NT2/D1 (cell line): Measurements from ENCODE around the gene MAGI2.

Experiments
- DNase-seq: peaks from one replicate; pipeline ENCODE4 v3.0.0-alpha.2; 2011; ENCODE audit warnings: low read depth, low spot score
- H3K27me3 ChIP-seq: 2 replicates; pipeline ENCODE4 v1.6.0; 2011; ENCODE audit warnings: mild to moderate bottlenecking; ENCODE audit not compliant: insufficient read length, insufficient read depth
- H3K36me3 ChIP-seq: 2 replicates; pipeline ENCODE4 v1.6.1; 2011; ENCODE audit warnings: mild to moderate bottlenecking, low read length, mixed read lengths; ENCODE audit not compliant: insufficient read depth, insufficient read length
- H3K4me1 ChIP-seq: 2 replicates; pipeline ENCODE4 v1.5.1; 2011; ENCODE audit not compliant: insufficient read depth, insufficient read length
- H3K4me3 ChIP-seq: 2 replicates; pipeline ENCODE4 v1.5.1; 2011; ENCODE audit warnings: low read depth; ENCODE audit not compliant: insufficient read length
- H3K9ac ChIP-seq: 2 replicates; pipeline ENCODE4 v1.6.0; 2011; ENCODE audit warnings: low read depth; ENCODE audit not compliant: insufficient read length
- H3K9me3 ChIP-seq: 2 replicates; pipeline ENCODE4 v1.5.1; 2011; ENCODE audit warnings: mild to moderate bottlenecking, low read length; ENCODE audit not compliant: insufficient read depth
- SUZ12 ChIP-seq: IDR thresholded peaks from 2 replicates; pipeline ENCODE4 v1.6.1; 2011; ENCODE audit not compliant: insufficient read length, insufficient read depth; ENCODE audit errors: extremely low read depth
- YY1 ChIP-seq: IDR thresholded peaks from 2 replicates; pipeline ENCODE4 v1.6.1; 2011; ENCODE audit not compliant: insufficient read length, insufficient read depth
- ZNF274 ChIP-seq: IDR thresholded peaks from 2 replicates; pipeline ENCODE4 v1.6.1; 2011; ENCODE audit warnings: mild to moderate bottlenecking, low read depth, low read length

MAGI2 gene

DNA sequence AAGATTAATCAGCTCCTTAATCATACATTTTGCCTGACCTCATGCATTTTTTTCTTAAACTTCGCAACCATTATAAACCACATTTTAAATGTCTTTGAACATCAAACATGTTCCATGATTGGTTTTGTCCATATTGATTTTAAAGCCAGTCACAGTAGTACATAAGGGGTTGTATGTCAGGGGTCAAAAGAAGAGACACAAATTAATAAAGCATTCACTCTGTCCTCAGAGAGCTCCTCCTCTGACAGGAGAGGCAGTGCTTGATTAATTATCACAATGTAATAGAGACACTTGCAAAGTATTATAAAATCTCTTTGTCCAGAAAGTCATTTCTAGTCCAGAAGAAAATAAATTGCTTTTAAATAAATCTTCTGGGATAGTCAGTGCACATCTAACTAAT, 195.5 kb downstream of the MAGI2 start:
- H3K9ac ChIP-seq: no peak overlapping the region
- DNase-seq: no peak
- H3K27me3 ChIP-seq: no peaks in the 10 kb centered on the region
- H3K36me3 ChIP-seq: no peaks in the 10 kb centered on the region
- no peak for TF ChIP-seq YY1
- no peak for TF ChIP-seq SUZ12
- TF ChIP-seq ZNF274: no peak
- no peaks in the 10 kb centered on the region for H3K4me1 ChIP-seq
- H3K4me3 ChIP-seq: no peak overlapping the region
- no peaks in the 10 kb centered on the region for H3K9me3 ChIP-seq

DNA sequence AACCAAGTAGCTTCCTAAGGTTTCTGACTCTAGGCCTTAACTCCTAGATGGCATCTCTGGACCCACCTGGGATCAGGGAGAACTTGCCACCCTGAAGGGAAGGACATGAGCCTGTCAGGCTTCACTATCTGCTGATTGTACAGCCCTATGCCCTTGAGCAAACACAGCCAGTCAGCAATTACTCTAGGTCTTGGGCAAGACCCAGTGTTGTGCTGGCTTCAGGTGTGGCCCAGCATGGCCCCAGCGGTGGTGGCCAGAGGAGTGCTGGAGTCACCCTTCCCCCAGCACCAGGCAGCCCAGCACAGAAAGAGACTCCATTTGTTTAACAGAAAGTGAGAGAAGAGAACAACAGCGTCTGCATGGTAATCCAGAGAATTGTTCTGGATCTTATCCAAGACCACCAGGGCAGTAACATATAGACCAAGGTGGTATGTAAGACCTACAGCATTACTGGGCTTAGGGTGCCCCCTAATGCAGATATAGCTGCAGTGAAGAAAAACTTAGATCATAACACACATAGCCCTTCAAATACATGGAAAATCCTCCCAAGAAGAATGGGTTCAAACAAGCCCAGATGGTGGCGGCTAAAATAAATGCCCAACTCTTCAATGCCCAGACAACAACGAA, 207.7 kb downstream of the MAGI2 start:
- no peak for DNase-seq
- Histone ChIP-seq H3K36me3 (no peaks in the 10 kb centered on the region), H3K9me3 (no peaks in the 10 kb centered on the region), H3K9ac (no peak overlapping the region), H3K4me1 (no peaks in the 10 kb centered on the region), H3K4me3 (no peak overlapping the region), H3K27me3 (no peaks in the 10 kb centered on the region)
- TF ChIP-seq SUZ12: no peak
- TF ChIP-seq YY1: no peak
- no peak for TF ChIP-seq ZNF274

DNA sequence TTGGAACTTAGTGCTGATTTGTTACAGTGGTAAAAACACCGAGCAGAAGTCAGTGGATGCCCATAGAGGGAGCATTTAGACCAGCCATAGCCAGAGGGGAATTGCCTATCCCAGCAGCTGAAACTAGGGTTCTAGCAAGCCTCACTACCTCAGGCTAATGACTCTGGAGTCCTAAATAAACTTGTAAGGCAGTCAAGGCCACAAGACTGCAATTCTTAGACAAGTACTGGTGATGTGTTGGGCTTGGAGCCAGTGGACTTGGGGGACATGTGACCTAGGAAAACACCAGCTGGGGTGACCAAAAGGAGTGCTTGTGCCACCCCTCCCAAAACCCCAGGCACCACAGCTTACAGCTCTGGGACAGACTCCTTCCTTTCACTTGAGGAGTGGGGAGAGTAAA, 209.0 kb downstream of the MAGI2 start:
- Histone ChIP-seq H3K4me1 (peaks cover 2% of the 10 kb centered on the region), H3K4me3 (no peak overlapping the region), H3K9me3 (no peaks in the 10 kb centered on the region), H3K27me3 (no peaks in the 10 kb centered on the region), H3K9ac (no peak overlapping the region), H3K36me3 (no peaks in the 10 kb centered on the region)
- no peak for DNase-seq
- TF ChIP-seq ZNF274 (no peak), YY1 (no peak), SUZ12 (no peak)

DNA sequence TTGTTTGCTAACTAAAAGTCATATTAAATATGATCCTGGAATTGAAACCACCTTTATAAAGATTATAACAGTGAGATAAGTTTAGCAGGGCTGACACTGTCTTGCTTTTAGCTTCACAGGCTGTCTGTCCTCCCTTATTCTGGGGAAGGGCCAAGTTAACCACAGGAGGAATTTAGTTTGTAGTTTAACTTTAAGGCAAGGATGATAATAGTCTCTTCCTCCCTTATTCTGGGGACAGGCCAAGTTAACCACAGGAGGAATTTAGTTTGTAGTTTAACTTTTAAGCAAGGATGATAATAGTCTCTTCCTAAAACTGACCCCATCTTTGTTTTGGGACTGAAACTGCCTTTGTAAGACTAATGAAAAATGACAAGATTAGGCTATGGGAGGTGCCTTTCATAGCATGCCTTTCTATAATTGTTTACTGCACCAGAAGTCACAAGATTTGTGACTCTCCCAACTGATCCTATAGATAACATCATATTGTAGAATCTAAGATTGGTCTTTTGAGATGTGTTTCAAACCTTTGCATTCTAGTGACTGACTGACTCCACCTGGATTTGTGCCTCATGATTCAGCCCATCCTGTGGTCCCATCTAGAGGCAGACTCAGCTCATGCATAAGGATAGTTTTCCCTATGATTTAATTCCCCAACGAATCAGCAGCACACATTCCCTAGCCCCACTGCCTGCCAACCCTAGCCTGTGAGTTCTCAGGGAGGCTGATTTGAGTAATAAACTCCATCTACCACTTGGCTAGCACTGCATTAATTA, 212.0 kb downstream of the MAGI2 start:
- no peak for DNase-seq
- Histone ChIP-seq H3K4me1 (peaks cover 2% of the 10 kb centered on the region), H3K9ac (no peak overlapping the region), H3K27me3 (no peaks in the 10 kb centered on the region), H3K4me3 (no peak overlapping the region), H3K36me3 (no peaks in the 10 kb centered on the region), H3K9me3 (peaks cover 4% of the 10 kb centered on the region; the same call in 1 of the 2 replicates)
- no peak for TF ChIP-seq SUZ12

DNA sequence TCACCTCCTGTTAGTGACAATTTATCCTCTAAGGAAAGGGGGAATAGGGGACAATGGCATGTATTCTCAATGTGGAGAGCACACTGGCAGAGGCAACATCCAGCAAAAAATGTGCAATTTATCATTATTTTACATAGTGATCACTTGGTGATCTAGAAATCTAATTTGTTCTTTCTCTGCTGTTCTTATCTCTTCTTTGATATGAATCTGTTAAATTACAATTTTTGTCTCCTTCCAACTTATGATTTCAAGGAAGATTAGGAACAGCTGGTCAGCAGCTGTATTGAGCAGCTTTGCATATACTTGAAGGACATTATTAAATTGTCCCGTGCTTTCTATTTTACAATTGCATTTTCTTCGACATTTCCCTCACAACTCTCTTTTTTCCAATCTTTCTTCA, 213.1 kb downstream of the MAGI2 start:
- TF ChIP-seq ZNF274: no peak
- no peak for TF ChIP-seq SUZ12
- no peak overlapping the region for H3K4me3 ChIP-seq
- H3K9ac ChIP-seq: no peak overlapping the region
- H3K4me1 ChIP-seq: peaks cover 2% of the 10 kb centered on the region
- DNase-seq: no peak
- H3K9me3 ChIP-seq: peaks cover 9% of the 10 kb centered on the region; the same call in 1 of the 2 replicates
- no peaks in the 10 kb centered on the region for H3K36me3 ChIP-seq
- H3K27me3 ChIP-seq: no peaks in the 10 kb centered on the region

DNA sequence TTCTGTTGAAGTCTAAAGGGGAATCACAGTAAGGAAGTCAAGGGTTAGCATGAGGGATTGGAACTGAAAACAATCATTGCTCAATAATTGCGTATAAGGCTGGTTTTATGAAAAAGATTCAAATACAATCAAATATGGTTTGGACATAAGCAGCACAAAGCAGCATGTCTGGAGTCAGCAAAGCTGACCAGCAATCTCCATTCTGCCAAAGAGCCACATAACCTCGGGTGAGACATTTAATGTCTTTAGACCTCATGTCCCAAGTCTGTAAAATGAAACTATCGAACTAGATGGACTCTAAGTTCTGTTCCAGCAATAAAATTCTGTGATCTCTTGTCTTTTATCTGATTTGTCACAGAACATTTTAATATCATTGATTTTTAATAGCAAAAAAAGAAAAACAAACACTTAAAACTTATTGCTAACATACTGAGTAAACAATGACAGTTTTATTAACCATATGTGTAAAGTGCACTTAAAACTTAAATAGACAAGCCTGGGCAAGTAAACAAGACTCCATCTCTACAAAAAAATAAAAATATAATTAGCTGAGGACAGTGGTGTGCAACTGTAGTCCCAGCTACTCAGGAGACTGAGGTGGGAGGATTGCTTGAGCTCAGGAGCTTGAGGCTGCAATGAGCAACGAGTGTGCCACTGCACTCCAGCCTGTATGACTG, 217.0 kb downstream of the MAGI2 start:
- Histone ChIP-seq H3K36me3 (no peaks in the 10 kb centered on the region), H3K27me3 (no peaks in the 10 kb centered on the region), H3K9me3 (peaks cover 9% of the 10 kb centered on the region; the same call in 1 of the 2 replicates), H3K4me1 (peaks cover 2% of the 10 kb centered on the region), H3K4me3 (no peak overlapping the region), H3K9ac (no peak overlapping the region)
- no peak for TF ChIP-seq YY1
- no peak for TF ChIP-seq ZNF274
- no peak for TF ChIP-seq SUZ12
- no peak for DNase-seq

DNA sequence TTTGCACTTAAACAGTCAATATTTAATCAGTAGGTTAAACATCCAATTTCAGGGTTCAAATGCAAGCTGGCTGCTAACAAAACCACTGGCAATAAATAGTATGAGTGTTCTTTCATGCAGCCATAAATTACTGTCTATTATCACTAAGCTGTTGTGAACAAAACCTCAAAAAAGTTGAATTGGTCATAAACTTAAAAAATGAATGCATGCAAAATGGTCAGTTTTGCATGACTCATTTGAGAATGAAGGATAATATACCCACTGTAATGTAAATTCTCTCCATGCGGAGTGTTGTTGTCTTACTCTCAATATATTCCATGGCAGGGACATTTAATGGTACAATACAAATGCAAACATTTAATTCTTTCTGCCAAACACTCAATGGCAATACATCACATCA, 226.4 kb downstream of the MAGI2 start:
- DNase-seq: no peak
- Histone ChIP-seq H3K4me3 (no peak overlapping the region), H3K27me3 (no peaks in the 10 kb centered on the region), H3K9me3 (no peaks in the 10 kb centered on the region; the same call in 1 of the 2 replicates), H3K36me3 (no peaks in the 10 kb centered on the region), H3K4me1 (no peaks in the 10 kb centered on the region), H3K9ac (no peak overlapping the region)
- TF ChIP-seq SUZ12 (no peak), YY1 (no peak), ZNF274 (no peak)
